Sigmoid colon (tissue), 7 donors: ENCODE data around the gene CHST6. TPM values are rescaled to one million over a fixed set of nuclear protein-coding genes. Genes with fewer than 3 reads are reported as not detected.

Source experiments
- DNase-seq: peaks from one replicate; pipeline ENCODE4 v3.0.0-alpha.2; 2019
- H3K27ac ChIP-seq, 4 donors: fragments of 200-600 bp; sonication (generic); one replicate each; pipeline ENCODE4 v1.5.1; 2016 to 2019; ENCODE audit warnings: mild to moderate bottlenecking in 1 of 4
- H3K27me3 ChIP-seq, 3 donors: fragments of 200-600 bp; sonication (generic); one replicate each; pipeline ENCODE4 v1.5.1; 2019; ENCODE audit warnings: mild to moderate bottlenecking in 1 of 3
- H3K36me3 ChIP-seq, 4 donors: fragments of 200-600 bp; sonication (generic); one replicate each; pipeline ENCODE4 v1.5.1; 2016 to 2019
- H3K4me1 ChIP-seq, 4 donors: fragments of 200-600 bp; sonication (generic); one replicate each; pipeline ENCODE4 v1.5.1; 2017 to 2019
- H3K4me3 ChIP-seq, 4 donors: fragments of 200-600 bp; sonication (generic); one replicate each; pipeline ENCODE4 v1.5.1; 2017 to 2019; ENCODE audit warnings: mild to moderate bottlenecking in 2 of 4, moderate library complexity in 1 of 4
- H3K9me3 ChIP-seq, 4 donors: fragments of 200-600 bp in 3 of 4; sonication (generic) in 3 of 4; one replicate each; pipeline versions ENCODE4 v1.5.1 to v1.6.1; 2013 to 2019
- EP300 ChIP-seq, 4 donors: sonication (generic); formaldehyde crosslinking; IDR thresholded peaks; one replicate each; pipeline ENCODE4 v1.6.1; 2017; ENCODE audit warnings: antibody characterized with exemption in 4 of 4
- POLR2A ChIP-seq, 2 donors: fragments of 450-650 bp; IDR thresholded peaks; one replicate each; pipeline ENCODE4 v1.6.1; 2016; ENCODE audit warnings: antibody characterized with exemption in 2 of 2, mild to moderate bottlenecking in 2 of 2, moderate library complexity in 2 of 2
- POLR2AphosphoS5 ChIP-seq, 4 donors: sonication (generic); formaldehyde crosslinking; IDR thresholded peaks; one replicate each; pipeline ENCODE4 v1.6.1; 2017; ENCODE audit warnings: antibody characterized with exemption in 4 of 4
- WGBS, 2 donors: extraction: QIAGEN DNeasy Blood & Tissue Kit; methylation state at CpG; one replicate each; pipeline ENCODE4 v1.1.7; 2013; 5-methylcytosine and 5-hydroxymethylcytosine counted together
- intact Hi-C: fragments of 100-400 bp; cut with DNase I; formaldehyde crosslinking; loops from one replicate; pipeline ENCODE4 v1.15.1; 2023
- polyA plus RNA-seq, 3 donors: library from polyadenylated mRNA; stranded (reverse); fragments of 200-250 nt; gene quantifications; one replicate each; pipeline ENCODE4 v1.2.3, GENCODE V29; 2013
- total RNA-seq, 4 donors: library from RNA; depleted of rRNA; stranded (reverse); fragments of >200 nt; gene quantifications; one replicate each; pipeline ENCODE4 v1.1.0, GENCODE V29; 2016
- TF ChIP-seq, protein P1 (sequence below), 4 experiments: fragments of 450-650 bp in 3 of 4; fragments of 200-600 bp in 1 of 4; IDR thresholded peaks; one replicate each; pipeline ENCODE4 v1.5.1; 2016 to 2019; ENCODE audit warnings: antibody characterized with exemption in 4 of 4, mild to moderate bottlenecking in 3 of 4, moderate library complexity in 2 of 4
- donor health status: healthy with polysubstance abuse.
- donor health status: Bipolar disorder and iron deficiency.
- donor health status: healthy.

CHST6 gene
- total and polyA plus RNA-seq, 7 donors = under 0.01 to 2.5 (median 1.1) TPM

DNA sequence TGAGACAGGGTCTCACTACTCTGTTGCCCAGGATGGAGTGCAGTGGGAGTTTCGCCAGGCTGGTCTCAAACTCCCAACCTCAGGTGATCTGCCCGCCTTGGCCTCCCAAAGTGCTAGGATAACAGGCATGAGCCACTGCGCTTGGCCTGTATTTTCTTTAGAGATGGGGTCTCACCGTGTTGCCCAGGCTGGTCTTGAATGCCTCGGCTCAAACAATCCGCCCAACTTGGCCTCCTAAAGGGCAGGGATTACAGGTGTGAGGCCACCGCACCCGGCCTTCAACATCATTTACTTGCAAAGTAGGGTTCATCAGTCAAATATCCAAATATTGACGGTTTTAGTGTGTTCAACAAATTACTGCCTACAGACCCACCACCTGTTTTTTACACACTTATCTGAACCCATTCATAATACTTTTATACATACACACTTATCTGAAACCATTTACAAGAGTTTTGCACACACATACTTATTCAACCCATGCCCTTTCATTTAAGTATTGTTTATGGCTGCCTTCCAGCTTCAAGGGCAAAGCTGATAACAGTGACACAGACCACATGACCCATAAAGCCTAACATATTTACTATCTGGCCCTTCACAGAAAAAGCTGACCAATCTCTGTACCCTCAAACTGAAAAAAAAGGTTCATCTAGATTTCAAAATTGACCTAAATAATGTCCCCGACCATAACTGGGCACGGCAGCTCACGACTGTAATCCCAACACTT lies 42.6 kb downstream of the CHST6 start:
- WGBS, 2 donors = 81 to 92% methylated on average over 12 of the region's 12 CpGs
- intact Hi-C loops = no loop called here
- Histone ChIP-seq H3K27me3 (no peaks in the 10 kb centered on the region), H3K36me3 (peaks cover 0 to 30% (median 6%) of the 10 kb centered on the region in 4 donors), H3K4me3 (no peak overlapping the region), H3K27ac (no peak overlapping the region), H3K4me1 (peaks cover 0 to 4% (median 0%) of the 10 kb centered on the region in 4 donors), H3K9me3 (no peaks in the 10 kb centered on the region)
- TF ChIP-seq, protein P1, sequence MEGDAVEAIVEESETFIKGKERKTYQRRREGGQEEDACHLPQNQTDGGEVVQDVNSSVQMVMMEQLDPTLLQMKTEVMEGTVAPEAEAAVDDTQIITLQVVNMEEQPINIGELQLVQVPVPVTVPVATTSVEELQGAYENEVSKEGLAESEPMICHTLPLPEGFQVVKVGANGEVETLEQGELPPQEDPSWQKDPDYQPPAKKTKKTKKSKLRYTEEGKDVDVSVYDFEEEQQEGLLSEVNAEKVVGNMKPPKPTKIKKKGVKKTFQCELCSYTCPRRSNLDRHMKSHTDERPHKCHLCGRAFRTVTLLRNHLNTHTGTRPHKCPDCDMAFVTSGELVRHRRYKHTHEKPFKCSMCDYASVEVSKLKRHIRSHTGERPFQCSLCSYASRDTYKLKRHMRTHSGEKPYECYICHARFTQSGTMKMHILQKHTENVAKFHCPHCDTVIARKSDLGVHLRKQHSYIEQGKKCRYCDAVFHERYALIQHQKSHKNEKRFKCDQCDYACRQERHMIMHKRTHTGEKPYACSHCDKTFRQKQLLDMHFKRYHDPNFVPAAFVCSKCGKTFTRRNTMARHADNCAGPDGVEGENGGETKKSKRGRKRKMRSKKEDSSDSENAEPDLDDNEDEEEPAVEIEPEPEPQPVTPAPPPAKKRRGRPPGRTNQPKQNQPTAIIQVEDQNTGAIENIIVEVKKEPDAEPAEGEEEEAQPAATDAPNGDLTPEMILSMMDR (IDR thresholded peaks at IDR 0.05) = no peak
- TF ChIP-seq POLR2A (IDR thresholded peaks at IDR 0.05) (no peak), EP300 (IDR thresholded peaks at IDR 0.05) (no peak)
- no peak for DNase-seq

DNA sequence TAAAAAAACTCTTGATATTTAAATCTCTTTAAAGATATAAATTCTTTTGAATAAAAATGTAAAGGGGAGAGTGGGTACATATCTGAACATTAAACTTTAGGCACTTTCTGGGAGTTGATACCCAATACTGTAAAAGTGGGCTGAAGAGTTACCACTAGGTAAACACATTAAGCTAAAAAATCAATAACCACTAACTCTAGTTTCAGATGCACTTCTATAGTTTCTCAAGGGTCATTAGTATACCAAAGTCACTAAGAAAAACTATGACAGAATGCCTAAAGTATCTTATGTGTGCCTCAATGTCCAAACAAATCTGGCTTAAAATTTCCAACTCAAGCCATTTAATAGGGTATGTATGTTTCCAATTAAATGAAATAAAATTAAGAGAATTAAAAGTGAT lies 48.8 kb downstream of the CHST6 start:
- no peak overlapping the region for H3K27ac ChIP-seq
- no peak for TF ChIP-seq POLR2A (IDR thresholded peaks at IDR 0.05)
- TF ChIP-seq, protein P1 (IDR thresholded peaks at IDR 0.05) = no peak
- TF ChIP-seq EP300 (IDR thresholded peaks at IDR 0.05) = no peak
- no peak for TF ChIP-seq POLR2AphosphoS5 (IDR thresholded peaks at IDR 0.05)
- intact Hi-C loops = no loop called here

DNA sequence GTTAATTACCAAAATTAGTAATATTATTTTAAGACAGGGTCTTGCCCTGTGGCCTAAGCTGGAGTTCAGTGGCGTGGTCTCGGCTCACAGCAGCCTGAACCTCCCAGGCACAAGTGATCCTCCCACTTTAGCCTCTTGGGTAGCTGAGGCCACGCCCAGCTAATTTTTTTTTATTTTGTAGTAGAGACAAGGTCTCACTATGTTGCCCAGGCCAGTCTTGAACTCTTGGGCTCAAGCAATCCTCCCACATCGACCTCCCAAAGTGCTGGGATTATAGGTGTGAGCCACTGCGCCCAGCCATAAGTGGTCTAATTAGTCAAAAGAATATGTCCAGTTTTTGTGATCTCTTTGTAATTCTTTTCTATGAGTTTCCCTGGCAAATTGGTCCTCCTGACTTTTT lies 49.9 kb downstream of the CHST6 start:
- Histone ChIP-seq H3K4me3 (no peak overlapping the region), H3K36me3 (peaks cover 0 to 31% (median 5%) of the 10 kb centered on the region in 4 donors), H3K9me3 (no peaks in the 10 kb centered on the region), H3K27ac (no peak overlapping the region), H3K27me3 (no peaks in the 10 kb centered on the region), H3K4me1 (no peaks in the 10 kb centered on the region)
- intact Hi-C loops = no loop called here
- DNase-seq = no peak
- WGBS, 2 donors = 73 to 87% methylated on average over 5 of the region's 5 CpGs
- no peak for TF ChIP-seq POLR2AphosphoS5 (IDR thresholded peaks at IDR 0.05)
- TF ChIP-seq, protein P1 (IDR thresholded peaks at IDR 0.05) = no peak
- TF ChIP-seq EP300 (IDR thresholded peaks at IDR 0.05) = no peak
- no peak for TF ChIP-seq POLR2A (IDR thresholded peaks at IDR 0.05)

More for the DNA sequence above, 48.8 kb downstream of the CHST6 start:
- Histone ChIP-seq H3K27me3 (no peaks in the 10 kb centered on the region), H3K4me1 (no peaks in the 10 kb centered on the region), H3K36me3 (peaks cover 0 to 42% (median 10%) of the 10 kb centered on the region in 4 donors), H3K9me3 (no peaks in the 10 kb centered on the region), H3K4me3 (no peak overlapping the region)
- no peak for DNase-seq

DNA sequence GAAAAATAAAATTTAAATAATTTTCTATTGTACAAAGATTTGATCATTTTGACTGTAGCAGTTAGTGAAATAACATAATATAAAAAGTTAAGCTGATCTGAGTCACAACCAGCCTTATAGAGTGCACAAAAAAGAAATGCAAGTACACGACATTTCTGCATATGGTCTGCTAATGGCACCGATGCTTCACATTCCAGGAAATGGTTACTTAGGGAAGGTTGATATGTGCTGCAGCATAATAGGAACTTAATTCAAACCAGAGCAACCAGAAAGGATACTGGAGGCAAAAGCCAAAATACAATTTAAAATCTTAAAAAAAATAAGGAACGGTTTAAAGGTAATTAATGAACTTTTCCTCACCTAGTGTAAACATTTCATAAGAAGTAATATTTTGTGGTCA lies 51.9 kb downstream of the CHST6 start:
- Histone ChIP-seq H3K27ac (no peak overlapping the region), H3K27me3 (no peaks in the 10 kb centered on the region), H3K36me3 (peaks cover 0 to 20% (median 4%) of the 10 kb centered on the region in 4 donors), H3K4me1 (no peaks in the 10 kb centered on the region), H3K9me3 (no peaks in the 10 kb centered on the region), H3K4me3 (no peak overlapping the region)
- TF ChIP-seq, protein P1 (IDR thresholded peaks at IDR 0.05) = no peak
- no peak for TF ChIP-seq POLR2A (IDR thresholded peaks at IDR 0.05)
- no peak for TF ChIP-seq EP300 (IDR thresholded peaks at IDR 0.05)
- TF ChIP-seq POLR2AphosphoS5 (IDR thresholded peaks at IDR 0.05) = no peak
- WGBS, 2 donors = 87 to 89% methylated on average over 3 of the region's 3 CpGs
- no peak for DNase-seq
- intact Hi-C loops = no loop called here
